HepG2 (cell line): ENCODE measurements around the gene MCAT. TPM values are rescaled to one million over a fixed set of nuclear protein-coding genes. Genes with fewer than 3 reads are reported as not detected.
"Not testable (repeated sequence)": the region's sequence is repeated elsewhere in the genome, so short reads cannot be mapped to it uniquely, and the experiment has no call there.

Source experiments
- BHLHE40 ChIP-seq: IDR thresholded peaks from 2 replicates; pipeline ENCODE4 v1.6.1; 2011; ENCODE audit warnings: low read length, improper control_type of control experiment
- EP300 ChIP-seq, 3 experiments: sonication (generic) in 1 of 3; formaldehyde crosslinking in 1 of 3; IDR thresholded peaks; 2 replicates each; pipeline versions ENCODE4 v1.5.1 to v1.6.1; 2011 to 2020; ENCODE audit warnings: low read depth in 2 of 3, low read length in 2 of 3, borderline replicate concordance in 1 of 3, improper control_type of control experiment in 1 of 3, mild to moderate bottlenecking in 1 of 3, missing genetic modification reagents in 1 of 3, moderate library complexity in 1 of 3
- FOXA3 ChIP-seq: IDR thresholded peaks from 2 replicates; pipeline ENCODE4 v1.6.1; 2016; ENCODE audit warnings: missing genetic modification reagents, missing compliant biosample characterization
- FOXP1 ChIP-seq, 2 experiments: fragments of 450-650 bp in 1 of 2; IDR thresholded peaks; 2 replicates each; pipeline ENCODE4 v1.6.1; 2017 to 2018; ENCODE audit warnings: antibody characterized with exemption in 1 of 2
- KDM2A ChIP-seq: sonication (generic); formaldehyde crosslinking; IDR thresholded peaks from 2 replicates; pipeline ENCODE4 v1.4.0; 2020; ENCODE audit warnings: low read depth, missing genetic modification reagents, borderline replicate concordance
- MAFF ChIP-seq: IDR thresholded peaks from 2 replicates; pipeline ENCODE4 v1.6.1; 2011; ENCODE audit warnings: low read depth, low read length, improper control_type of control experiment
- MEIS2 ChIP-seq: sonication (generic); formaldehyde crosslinking; IDR thresholded peaks from 2 replicates; pipeline ENCODE4 v1.9.0; 2021; ENCODE audit warnings: mild to moderate bottlenecking, missing genetic modification reagents
- PATZ1 ChIP-seq: sonication (generic); formaldehyde crosslinking; IDR thresholded peaks from 2 replicates; pipeline ENCODE4 v1.4.0; 2020; ENCODE audit warnings: missing genetic modification reagents
- TCF7 ChIP-seq: sonication (generic); IDR thresholded peaks from 2 replicates; pipeline ENCODE4 v1.6.1; 2016; ENCODE audit warnings: antibody characterized with exemption, low read depth
- polyA plus RNA-seq, 8 experiments: library from polyadenylated mRNA; depleted of rRNA in 3 of 8; stranded (reverse) in 7 of 8; unstranded in 1 of 8; fragments of >200 nt; fragmentation: Illumina TruSeq in 4 of 8; extraction: Trizol in 4 of 8; gene quantifications; 2 replicates each; pipeline versions ENCODE4 v1.2.1 to v1.2.3, GENCODE V29; 2011 to 2016; ENCODE audit warnings: low read depth in 4 of 8, missing spikeins in 1 of 8, mixed read lengths in 1 of 8; ENCODE audit not compliant: insufficient read depth in 1 of 8
- total RNA-seq, 5 experiments: library from RNA; depleted of rRNA; stranded (reverse); fragments of >200 nt; fragmentation: Illumina TruSeq; extraction: Trizol; gene quantifications; 2 replicates each; pipeline ENCODE4 v1.2.3, GENCODE V29; 2016; ENCODE audit warnings: low read depth in 1 of 5
- TF ChIP-seq, protein P1 (sequence below), 2 experiments: sonication (generic) in 1 of 2; formaldehyde crosslinking in 1 of 2; IDR thresholded peaks; 2 replicates each; pipeline versions ENCODE4 v1.5.1 to v1.6.1; 2011 to 2020; ENCODE audit warnings: borderline replicate concordance in 1 of 2, low read depth in 1 of 2, low read length in 1 of 2, mild to moderate bottlenecking in 1 of 2, missing genetic modification reagents in 1 of 2, moderate library complexity in 1 of 2
- TF ChIP-seq, protein P2 (sequence below): IDR thresholded peaks from 2 replicates; pipeline ENCODE4 v1.6.1; 2012; ENCODE audit warnings: inconsistent platforms
- TF ChIP-seq, protein P3 (sequence below): fragments of 450-650 bp; IDR thresholded peaks from 2 replicates; pipeline ENCODE4 v1.6.1; 2016
- TF ChIP-seq, protein P4 (sequence below): sonication (generic); formaldehyde crosslinking; IDR thresholded peaks from 2 replicates; pipeline ENCODE4 v1.4.0; 2020; ENCODE audit warnings: missing genetic modification reagents
- TF ChIP-seq, protein P5 (sequence below): sonication (generic); formaldehyde crosslinking; IDR thresholded peaks from 2 replicates; pipeline ENCODE4 v1.4.0; 2020; ENCODE audit warnings: missing genetic modification reagents

MCAT gene
- total and polyA plus RNA-seq, 2 of the 13 experiments (the other 11 are each of a cell fraction or from before 2014, with no cell fraction given): 9.3 to 16.7 TPM

DNA sequence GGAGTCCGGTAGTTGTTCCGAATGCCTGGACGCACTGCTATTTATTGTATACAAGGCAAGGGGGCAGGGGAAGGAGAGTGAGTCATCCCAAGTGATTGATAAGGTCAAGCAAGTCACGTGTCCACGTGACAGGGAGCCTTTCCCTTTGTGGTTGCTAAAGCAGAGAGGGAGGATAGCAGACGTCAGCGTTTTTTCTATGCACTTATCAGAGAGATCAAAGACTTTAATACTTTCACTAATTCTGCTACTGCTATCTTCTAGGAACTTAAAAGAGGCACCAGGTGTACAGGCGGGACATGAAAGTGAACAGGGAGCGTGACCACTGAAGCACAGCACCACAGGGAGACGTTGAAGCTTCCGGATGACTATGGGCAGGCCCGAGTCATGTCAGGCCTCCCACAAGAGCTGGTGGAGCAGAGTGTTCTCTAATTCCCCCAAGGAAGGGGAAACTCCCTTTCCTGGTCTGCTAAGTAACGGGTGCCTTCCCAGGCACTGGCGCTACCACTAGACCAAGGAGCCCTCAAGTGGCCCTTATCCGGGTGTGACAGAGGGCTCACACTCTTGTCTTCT, 39.1 kb downstream of the MCAT start (continued):
- TF ChIP-seq, protein P1, sequence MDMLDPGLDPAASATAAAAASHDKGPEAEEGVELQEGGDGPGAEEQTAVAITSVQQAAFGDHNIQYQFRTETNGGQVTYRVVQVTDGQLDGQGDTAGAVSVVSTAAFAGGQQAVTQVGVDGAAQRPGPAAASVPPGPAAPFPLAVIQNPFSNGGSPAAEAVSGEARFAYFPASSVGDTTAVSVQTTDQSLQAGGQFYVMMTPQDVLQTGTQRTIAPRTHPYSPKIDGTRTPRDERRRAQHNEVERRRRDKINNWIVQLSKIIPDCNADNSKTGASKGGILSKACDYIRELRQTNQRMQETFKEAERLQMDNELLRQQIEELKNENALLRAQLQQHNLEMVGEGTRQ (IDR thresholded peaks at IDR 0.05; ENCODE audit: low read depth, low read length): peak; percentile 92
- TF ChIP-seq, protein P1 (CRISPR knock-in tag; IDR thresholded peaks at IDR 0.05; ENCODE audit: borderline replicate concordance): peak; percentile 91; the same call in 1 of the 2 replicates
- TF ChIP-seq KDM2A (CRISPR knock-in tag) (0 out of 2 replicates have a peak, but pooled peaks have one; percentile 32), TCF7 (peak; percentile 92), PATZ1 (CRISPR knock-in tag) (peak; percentile 65), FOXA3 (peak; percentile 56), FOXP1 (CRISPR knock-in tag; IDR thresholded peaks at IDR 0.05) (peak; percentile 84), MEIS2 (CRISPR knock-in tag) (peak; percentile 80; the same call in 1 of the 2 replicates), BHLHE40 (peak; percentile 97), MAFF (peak; percentile 97), EP300 (IDR thresholded peaks at IDR 0.05; ENCODE audit: low read depth in 2 of 2, low read length in 2 of 2) (peak in 1 of 2 experiments; percentile 42; a peak in 2 of 4 replicates), EP300 (CRISPR knock-in tag; IDR thresholded peaks at IDR 0.05; ENCODE audit: borderline replicate concordance) (peak; percentile 79)
- TF ChIP-seq, protein P2, sequence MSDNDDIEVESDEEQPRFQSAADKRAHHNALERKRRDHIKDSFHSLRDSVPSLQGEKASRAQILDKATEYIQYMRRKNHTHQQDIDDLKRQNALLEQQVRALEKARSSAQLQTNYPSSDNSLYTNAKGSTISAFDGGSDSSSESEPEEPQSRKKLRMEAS: peak; percentile 45
- TF ChIP-seq, protein P3, sequence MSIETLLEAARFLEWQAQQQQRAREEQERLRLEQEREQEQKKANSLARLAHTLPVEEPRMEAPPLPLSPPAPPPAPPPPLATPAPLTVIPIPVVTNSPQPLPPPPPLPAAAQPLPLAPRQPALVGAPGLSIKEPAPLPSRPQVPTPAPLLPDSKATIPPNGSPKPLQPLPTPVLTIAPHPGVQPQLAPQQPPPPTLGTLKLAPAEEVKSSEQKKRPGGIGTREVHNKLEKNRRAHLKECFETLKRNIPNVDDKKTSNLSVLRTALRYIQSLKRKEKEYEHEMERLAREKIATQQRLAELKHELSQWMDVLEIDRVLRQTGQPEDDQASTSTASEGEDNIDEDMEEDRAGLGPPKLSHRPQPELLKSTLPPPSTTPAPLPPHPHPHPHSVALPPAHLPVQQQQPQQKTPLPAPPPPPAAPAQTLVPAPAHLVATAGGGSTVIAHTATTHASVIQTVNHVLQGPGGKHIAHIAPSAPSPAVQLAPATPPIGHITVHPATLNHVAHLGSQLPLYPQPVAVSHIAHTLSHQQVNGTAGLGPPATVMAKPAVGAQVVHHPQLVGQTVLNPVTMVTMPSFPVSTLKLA: peak; percentile 43
- TF ChIP-seq, protein P4, sequence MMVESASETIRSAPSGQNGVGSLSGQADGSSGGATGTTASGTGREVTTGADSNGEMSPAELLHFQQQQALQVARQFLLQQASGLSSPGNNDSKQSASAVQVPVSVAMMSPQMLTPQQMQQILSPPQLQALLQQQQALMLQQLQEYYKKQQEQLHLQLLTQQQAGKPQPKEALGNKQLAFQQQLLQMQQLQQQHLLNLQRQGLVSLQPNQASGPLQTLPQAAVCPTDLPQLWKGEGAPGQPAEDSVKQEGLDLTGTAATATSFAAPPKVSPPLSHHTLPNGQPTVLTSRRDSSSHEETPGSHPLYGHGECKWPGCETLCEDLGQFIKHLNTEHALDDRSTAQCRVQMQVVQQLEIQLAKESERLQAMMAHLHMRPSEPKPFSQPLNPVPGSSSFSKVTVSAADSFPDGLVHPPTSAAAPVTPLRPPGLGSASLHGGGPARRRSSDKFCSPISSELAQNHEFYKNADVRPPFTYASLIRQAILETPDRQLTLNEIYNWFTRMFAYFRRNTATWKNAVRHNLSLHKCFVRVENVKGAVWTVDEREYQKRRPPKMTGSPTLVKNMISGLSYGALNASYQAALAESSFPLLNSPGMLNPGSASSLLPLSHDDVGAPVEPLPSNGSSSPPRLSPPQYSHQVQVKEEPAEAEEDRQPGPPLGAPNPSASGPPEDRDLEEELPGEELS (CRISPR knock-in tag): peak; percentile 88
- TF ChIP-seq FOXP1 (IDR thresholded peaks at IDR 0.05): not testable (repeated sequence)
- TF ChIP-seq, protein P5, sequence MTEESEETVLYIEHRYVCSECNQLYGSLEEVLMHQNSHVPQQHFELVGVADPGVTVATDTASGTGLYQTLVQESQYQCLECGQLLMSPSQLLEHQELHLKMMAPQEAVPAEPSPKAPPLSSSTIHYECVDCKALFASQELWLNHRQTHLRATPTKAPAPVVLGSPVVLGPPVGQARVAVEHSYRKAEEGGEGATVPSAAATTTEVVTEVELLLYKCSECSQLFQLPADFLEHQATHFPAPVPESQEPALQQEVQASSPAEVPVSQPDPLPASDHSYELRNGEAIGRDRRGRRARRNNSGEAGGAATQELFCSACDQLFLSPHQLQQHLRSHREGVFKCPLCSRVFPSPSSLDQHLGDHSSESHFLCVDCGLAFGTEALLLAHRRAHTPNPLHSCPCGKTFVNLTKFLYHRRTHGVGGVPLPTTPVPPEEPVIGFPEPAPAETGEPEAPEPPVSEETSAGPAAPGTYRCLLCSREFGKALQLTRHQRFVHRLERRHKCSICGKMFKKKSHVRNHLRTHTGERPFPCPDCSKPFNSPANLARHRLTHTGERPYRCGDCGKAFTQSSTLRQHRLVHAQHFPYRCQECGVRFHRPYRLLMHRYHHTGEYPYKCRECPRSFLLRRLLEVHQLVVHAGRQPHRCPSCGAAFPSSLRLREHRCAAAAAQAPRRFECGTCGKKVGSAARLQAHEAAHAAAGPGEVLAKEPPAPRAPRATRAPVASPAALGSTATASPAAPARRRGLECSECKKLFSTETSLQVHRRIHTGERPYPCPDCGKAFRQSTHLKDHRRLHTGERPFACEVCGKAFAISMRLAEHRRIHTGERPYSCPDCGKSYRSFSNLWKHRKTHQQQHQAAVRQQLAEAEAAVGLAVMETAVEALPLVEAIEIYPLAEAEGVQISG (CRISPR knock-in tag): 0 out of 2 replicates have a peak, but pooled peaks have one; percentile 13
